ENCODE results near the gene COQ8B.

Gene COQ8B

GRCh38 chr19:40642051-40642706 lies 74.5 kb downstream of the COQ8B start:
- no peaks in the 10 kb centered on the region for H3K36me3 ChIP-seq
- peaks cover 13% of the 10 kb centered on the region for H3K27me3 ChIP-seq
- no peaks in the 10 kb centered on the region for H3K4me1 ChIP-seq (ENCODE audit: control insufficient read depth in 1 of 2, insufficient read depth in 1 of 2, low read depth in 1 of 2, low read length in 1 of 2)
- TF ChIP-seq CTCF (IDR thresholded peaks at IDR 0.05), result no peak
- no peaks in the 10 kb centered on the region for H3K9me3 ChIP-seq
- H3K27ac ChIP-seq, result no peak overlapping the region
- H3K4me3 ChIP-seq (ENCODE audit: low read depth in 1 of 2, low read length in 1 of 2), result no peak overlapping the region

Measured in neutrophil (primary cell).